NCI-H446 (cell line): ENCODE results near the gene KBTBD13.
A peak's percentile ranks its signal among the peaks of the same experiment; 100 is the strongest.
"Not testable (repeated sequence)": the region's sequence is repeated elsewhere in the genome, so short reads cannot be mapped to it uniquely, and the experiment has no call there.

Source experiments
- DNase-seq, 2 experiments: peaks; one replicate each; lab custom pipeline; 2025; lab: John Stamatoyannopoulos, UW

The KBTBD13 gene

GRCh38 chr15:65069779-65070546, 6.6 kb upstream of the KBTBD13 start:
- DNase-seq: no peak

- peak in 1 of 2 experiments; percentile 37 for DNase-seq
Observed at GRCh38 chr15:65071381-65071811, 5.2 kb upstream of the KBTBD13 start.

GRCh38 chr15:65072027-65072426, 4.5 kb upstream of the KBTBD13 start:
- DNase-seq: no peak

GRCh38 chr15:65072617-65073016, 3.9 kb upstream of the KBTBD13 start:
- no peak for DNase-seq

GRCh38 chr15:65074946-65075345, 1.6 kb upstream of the KBTBD13 start:
- not testable (repeated sequence) for DNase-seq

GRCh38 chr15:65075607-65076395, 745 bp upstream of the KBTBD13 start:
- not testable (repeated sequence) for DNase-seq

- no peak for DNase-seq
Observed at GRCh38 chr15:65077291-65077980, 890 bp downstream of the KBTBD13 start.

GRCh38 chr15:65077981-65078352, 1.4 kb downstream of the KBTBD13 start:
- DNase-seq: no peak

- no peak for DNase-seq
Observed at GRCh38 chr15:65079580-65079979, 3.0 kb downstream of the KBTBD13 start.

GRCh38 chr15:65081270-65081669, 4.7 kb downstream of the KBTBD13 start:
- DNase-seq: no peak

- no peak for DNase-seq
Observed at GRCh38 chr15:65081758-65082157, 5.2 kb downstream of the KBTBD13 start.

GRCh38 chr15:65082303-65082953, 5.9 kb downstream of the KBTBD13 start:
- no peak for DNase-seq

- no peak for DNase-seq
Observed at GRCh38 chr15:65083262-65083701, 6.7 kb downstream of the KBTBD13 start.

GRCh38 chr15:65084500-65085206, 8.1 kb downstream of the KBTBD13 start:
- DNase-seq: no peak

- DNase-seq: no peak
Observed at GRCh38 chr15:65085207-65085753, 8.7 kb downstream of the KBTBD13 start.

- no peak for DNase-seq
Observed at GRCh38 chr15:65085990-65086679, 9.6 kb downstream of the KBTBD13 start.

GRCh38 chr15:65086680-65087111, 10.2 kb downstream of the KBTBD13 start:
- no peak for DNase-seq

GRCh38 chr15:65087411-65087810, 10.9 kb downstream of the KBTBD13 start:
- DNase-seq: no peak

GRCh38 chr15:65087873-65088642, 11.5 kb downstream of the KBTBD13 start:
- no peak for DNase-seq

GRCh38 chr15:65088643-65089021, 12.1 kb downstream of the KBTBD13 start:
- no peak for DNase-seq
